ENCODE results near the gene MEIS1.

DNA sequence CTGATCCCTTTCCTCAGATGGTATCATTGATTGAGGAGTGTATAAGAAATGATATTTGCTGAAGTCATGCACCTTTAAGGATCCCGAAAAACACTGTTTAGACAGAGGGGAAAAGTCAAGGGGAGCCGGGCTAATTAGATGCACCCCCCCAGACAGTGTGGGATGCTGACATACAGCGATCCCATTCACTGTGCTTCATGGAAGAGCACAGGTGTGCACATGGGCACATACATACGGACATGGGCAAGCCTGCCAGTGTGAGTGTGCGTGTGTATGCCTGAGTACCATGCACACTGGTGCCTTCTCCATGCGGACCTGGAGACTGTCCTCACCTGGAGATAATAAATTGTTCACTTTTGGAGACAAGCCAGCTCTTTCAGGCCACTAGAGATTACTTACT, 22.6 kb downstream of the MEIS1 start:
- TF ChIP-seq ELK4 (IDR thresholded peaks at IDR 0.05; ENCODE audit: borderline replicate concordance, low read depth, low read length) (no peak), ZNF521 (tag by site-specific recombination; IDR thresholded peaks at IDR 0.05) (no peak), ZNF48 (tag by site-specific recombination; IDR thresholded peaks at IDR 0.05) (no peak), ZFP41 (tag by site-specific recombination; IDR thresholded peaks at IDR 0.05; ENCODE audit: borderline replicate concordance) (no peak)
- TF ChIP-seq, protein P1, sequence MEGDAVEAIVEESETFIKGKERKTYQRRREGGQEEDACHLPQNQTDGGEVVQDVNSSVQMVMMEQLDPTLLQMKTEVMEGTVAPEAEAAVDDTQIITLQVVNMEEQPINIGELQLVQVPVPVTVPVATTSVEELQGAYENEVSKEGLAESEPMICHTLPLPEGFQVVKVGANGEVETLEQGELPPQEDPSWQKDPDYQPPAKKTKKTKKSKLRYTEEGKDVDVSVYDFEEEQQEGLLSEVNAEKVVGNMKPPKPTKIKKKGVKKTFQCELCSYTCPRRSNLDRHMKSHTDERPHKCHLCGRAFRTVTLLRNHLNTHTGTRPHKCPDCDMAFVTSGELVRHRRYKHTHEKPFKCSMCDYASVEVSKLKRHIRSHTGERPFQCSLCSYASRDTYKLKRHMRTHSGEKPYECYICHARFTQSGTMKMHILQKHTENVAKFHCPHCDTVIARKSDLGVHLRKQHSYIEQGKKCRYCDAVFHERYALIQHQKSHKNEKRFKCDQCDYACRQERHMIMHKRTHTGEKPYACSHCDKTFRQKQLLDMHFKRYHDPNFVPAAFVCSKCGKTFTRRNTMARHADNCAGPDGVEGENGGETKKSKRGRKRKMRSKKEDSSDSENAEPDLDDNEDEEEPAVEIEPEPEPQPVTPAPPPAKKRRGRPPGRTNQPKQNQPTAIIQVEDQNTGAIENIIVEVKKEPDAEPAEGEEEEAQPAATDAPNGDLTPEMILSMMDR (tag by site-specific recombination; IDR thresholded peaks at IDR 0.05): no peak
- TF ChIP-seq, protein P2, sequence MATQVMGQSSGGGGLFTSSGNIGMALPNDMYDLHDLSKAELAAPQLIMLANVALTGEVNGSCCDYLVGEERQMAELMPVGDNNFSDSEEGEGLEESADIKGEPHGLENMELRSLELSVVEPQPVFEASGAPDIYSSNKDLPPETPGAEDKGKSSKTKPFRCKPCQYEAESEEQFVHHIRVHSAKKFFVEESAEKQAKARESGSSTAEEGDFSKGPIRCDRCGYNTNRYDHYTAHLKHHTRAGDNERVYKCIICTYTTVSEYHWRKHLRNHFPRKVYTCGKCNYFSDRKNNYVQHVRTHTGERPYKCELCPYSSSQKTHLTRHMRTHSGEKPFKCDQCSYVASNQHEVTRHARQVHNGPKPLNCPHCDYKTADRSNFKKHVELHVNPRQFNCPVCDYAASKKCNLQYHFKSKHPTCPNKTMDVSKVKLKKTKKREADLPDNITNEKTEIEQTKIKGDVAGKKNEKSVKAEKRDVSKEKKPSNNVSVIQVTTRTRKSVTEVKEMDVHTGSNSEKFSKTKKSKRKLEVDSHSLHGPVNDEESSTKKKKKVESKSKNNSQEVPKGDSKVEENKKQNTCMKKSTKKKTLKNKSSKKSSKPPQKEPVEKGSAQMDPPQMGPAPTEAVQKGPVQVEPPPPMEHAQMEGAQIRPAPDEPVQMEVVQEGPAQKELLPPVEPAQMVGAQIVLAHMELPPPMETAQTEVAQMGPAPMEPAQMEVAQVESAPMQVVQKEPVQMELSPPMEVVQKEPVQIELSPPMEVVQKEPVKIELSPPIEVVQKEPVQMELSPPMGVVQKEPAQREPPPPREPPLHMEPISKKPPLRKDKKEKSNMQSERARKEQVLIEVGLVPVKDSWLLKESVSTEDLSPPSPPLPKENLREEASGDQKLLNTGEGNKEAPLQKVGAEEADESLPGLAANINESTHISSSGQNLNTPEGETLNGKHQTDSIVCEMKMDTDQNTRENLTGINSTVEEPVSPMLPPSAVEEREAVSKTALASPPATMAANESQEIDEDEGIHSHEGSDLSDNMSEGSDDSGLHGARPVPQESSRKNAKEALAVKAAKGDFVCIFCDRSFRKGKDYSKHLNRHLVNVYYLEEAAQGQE (tag by site-specific recombination; IDR thresholded peaks at IDR 0.05): no peak

Data from HEK293 (cell line).